ENCODE data around the gene SYNM. TPM values are rescaled to one million over a fixed set of nuclear protein-coding genes. Genes with fewer than 3 reads are reported as not detected.
A peak's percentile ranks its signal among the peaks of the same experiment; 100 is the strongest.

SYNM gene
- total RNA-seq, 2 experiments from 2014 or later: 0.11 TPM

- H3K27ac Mint-ChIP-seq: no peak overlapping the region
These were observed 5.9 kb upstream of the SYNM start for GRCh38 chr15:99098991-99099390.

GRCh38 chr15:99099661-99100060, 5.2 kb upstream of the SYNM start:
- Mint-ChIP-seq H3K4me1 (ENCODE audit: low read depth) (peaks cover 4% of the 10 kb centered on the region), H3K4me3 (no peak overlapping the region), H3K36me3 (ENCODE audit: low read depth) (no peaks in the 10 kb centered on the region), H3K9me3 (no peaks in the 10 kb centered on the region), H3K27ac (no peak overlapping the region), H3K27me3 (peaks cover 58% of the 10 kb centered on the region)
- Histone ChIP-seq H3K9me3 (ENCODE audit: control insufficient read depth in 1 of 2, insufficient read depth in 1 of 2, low read length in 2 of 2) (no peaks in the 10 kb centered on the region), H3K27ac (ENCODE audit: low read depth in 1 of 2, low read length in 2 of 2) (no peak overlapping the region), H3K36me3 (ENCODE audit: insufficient read depth, low read length) (no peaks in the 10 kb centered on the region), H3K27me3 (ENCODE audit: control insufficient read depth in 1 of 2, insufficient read depth in 2 of 2, low read length in 2 of 2) (peaks cover 30 to 45% of the 10 kb centered on the region in 2 experiments), H3K4me1 (ENCODE audit: insufficient read depth, low read length) (peaks cover 11% of the 10 kb centered on the region), H3K4me3 (ENCODE audit: low read length) (no peak overlapping the region)
- ATAC-seq (ENCODE audit: poor library complexity) (no peak), DNase-seq (no peak)
- ChIA-PET CTCF (interaction anchor here (1.1 kb wide), 1 partner anchor 115 kb away, joined by 4 read pairs; no protein-coding TSS in a partner anchor), POLR2A (no interaction called here)
- intact Hi-C loops (cut with DNase I, micrococcal nuclease): loop anchor here in 1 of 2 experiments (5.0 kb wide), 2 partner anchors 113 to 653 kb away; no protein-coding TSS in a partner anchor
- TF ChIP-seq, protein P1, sequence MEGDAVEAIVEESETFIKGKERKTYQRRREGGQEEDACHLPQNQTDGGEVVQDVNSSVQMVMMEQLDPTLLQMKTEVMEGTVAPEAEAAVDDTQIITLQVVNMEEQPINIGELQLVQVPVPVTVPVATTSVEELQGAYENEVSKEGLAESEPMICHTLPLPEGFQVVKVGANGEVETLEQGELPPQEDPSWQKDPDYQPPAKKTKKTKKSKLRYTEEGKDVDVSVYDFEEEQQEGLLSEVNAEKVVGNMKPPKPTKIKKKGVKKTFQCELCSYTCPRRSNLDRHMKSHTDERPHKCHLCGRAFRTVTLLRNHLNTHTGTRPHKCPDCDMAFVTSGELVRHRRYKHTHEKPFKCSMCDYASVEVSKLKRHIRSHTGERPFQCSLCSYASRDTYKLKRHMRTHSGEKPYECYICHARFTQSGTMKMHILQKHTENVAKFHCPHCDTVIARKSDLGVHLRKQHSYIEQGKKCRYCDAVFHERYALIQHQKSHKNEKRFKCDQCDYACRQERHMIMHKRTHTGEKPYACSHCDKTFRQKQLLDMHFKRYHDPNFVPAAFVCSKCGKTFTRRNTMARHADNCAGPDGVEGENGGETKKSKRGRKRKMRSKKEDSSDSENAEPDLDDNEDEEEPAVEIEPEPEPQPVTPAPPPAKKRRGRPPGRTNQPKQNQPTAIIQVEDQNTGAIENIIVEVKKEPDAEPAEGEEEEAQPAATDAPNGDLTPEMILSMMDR (IDR thresholded peaks at IDR 0.05): no peak

More at GRCh38 chr15:99098991-99099390, 5.9 kb upstream of the SYNM start:
- Histone ChIP-seq H3K4me3 (ENCODE audit: low read length) (no peak overlapping the region), H3K4me1 (ENCODE audit: insufficient read depth, low read length) (peaks cover 9% of the 10 kb centered on the region), H3K27me3 (ENCODE audit: control insufficient read depth in 1 of 2, insufficient read depth in 2 of 2, low read length in 2 of 2) (peaks cover 30 to 43% of the 10 kb centered on the region in 2 experiments), H3K36me3 (ENCODE audit: insufficient read depth, low read length) (no peaks in the 10 kb centered on the region), H3K27ac (ENCODE audit: low read depth in 1 of 2, low read length in 2 of 2) (no peak overlapping the region), H3K9me3 (ENCODE audit: control insufficient read depth in 1 of 2, insufficient read depth in 1 of 2, low read length in 2 of 2) (no peaks in the 10 kb centered on the region)
- Mint-ChIP-seq H3K36me3 (ENCODE audit: low read depth) (no peaks in the 10 kb centered on the region), H3K4me1 (ENCODE audit: low read depth) (peaks cover 4% of the 10 kb centered on the region), H3K4me3 (no peak overlapping the region), H3K27me3 (peaks cover 58% of the 10 kb centered on the region), H3K9me3 (no peaks in the 10 kb centered on the region)
- ATAC-seq (ENCODE audit: poor library complexity) (no peak), DNase-seq (no peak)
- TF ChIP-seq, protein P1 (IDR thresholded peaks at IDR 0.05): no peak
- intact Hi-C loops (cut with DNase I, micrococcal nuclease): loop anchor here in 1 of 2 experiments (5.0 kb wide), 1 partner anchor 113 kb away; no protein-coding TSS in a partner anchor
- POLR2A ChIA-PET: no interaction called here
- CTCF ChIA-PET: interaction anchor here (1.0 kb wide), 1 partner anchor 23 kb away, joined by 3 read pairs; no protein-coding TSS in a partner anchor

DNA sequence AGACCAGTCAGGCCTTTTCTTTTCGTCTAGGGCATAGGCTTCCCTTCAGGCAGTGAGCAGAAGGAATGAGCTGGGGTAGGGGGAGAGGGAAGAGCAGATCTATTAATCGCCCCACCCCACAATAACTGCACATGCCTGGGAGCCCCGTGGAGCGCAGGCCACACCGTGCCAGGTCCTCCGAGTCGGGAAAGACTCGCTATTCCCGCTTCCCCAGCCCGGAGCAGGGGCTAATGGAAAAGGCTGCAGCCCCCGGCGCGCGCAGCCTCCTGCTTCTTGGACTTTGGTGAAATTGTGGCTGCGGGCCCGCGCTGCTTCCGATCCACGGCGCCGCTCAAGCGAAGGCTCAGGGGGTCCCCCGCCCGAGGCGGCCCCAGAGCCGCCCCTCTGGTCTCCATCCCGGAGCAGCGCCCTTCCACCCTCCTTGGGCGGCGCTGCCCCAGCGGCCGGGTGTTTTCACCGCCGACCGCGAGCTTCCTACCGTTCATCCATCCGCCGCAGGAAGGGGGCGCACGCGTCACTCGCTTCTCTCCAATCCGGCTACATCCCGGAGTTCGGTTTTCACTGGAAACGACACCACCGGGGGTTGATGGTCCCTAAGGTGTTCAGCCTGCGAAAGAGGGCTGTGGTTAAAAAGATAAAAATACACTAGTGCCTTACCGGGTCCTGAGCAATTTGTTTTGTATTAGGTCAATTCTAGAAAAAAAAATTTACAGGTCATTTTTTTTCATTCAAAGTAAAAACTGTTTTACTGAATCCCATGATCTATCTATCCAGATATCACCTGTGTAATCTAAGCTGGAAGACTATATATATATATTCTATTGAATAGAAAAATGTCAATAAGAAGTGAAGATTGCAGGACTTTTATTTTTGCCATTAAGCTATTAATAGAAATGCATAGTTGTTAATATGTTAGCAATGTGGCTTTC, 4.4 kb upstream of the SYNM start:
- Histone ChIP-seq H3K4me3 (ENCODE audit: low read length) (no peak overlapping the region), H3K9me3 (ENCODE audit: control insufficient read depth in 1 of 2, insufficient read depth in 1 of 2, low read length in 2 of 2) (no peaks in the 10 kb centered on the region), H3K4me1 (ENCODE audit: insufficient read depth, low read length) (peaks cover 11% of the 10 kb centered on the region), H3K36me3 (ENCODE audit: insufficient read depth, low read length) (no peaks in the 10 kb centered on the region), H3K27ac (ENCODE audit: low read depth in 1 of 2, low read length in 2 of 2) (no peak overlapping the region), H3K27me3 (ENCODE audit: control insufficient read depth in 1 of 2, insufficient read depth in 2 of 2, low read length in 2 of 2) (peaks cover 30 to 49% of the 10 kb centered on the region in 2 experiments)
- Mint-ChIP-seq H3K4me3 (no peak overlapping the region), H3K4me1 (ENCODE audit: low read depth) (peaks cover 4% of the 10 kb centered on the region), H3K9me3 (no peaks in the 10 kb centered on the region), H3K27me3 (peaks cover 56% of the 10 kb centered on the region), H3K36me3 (ENCODE audit: low read depth) (no peaks in the 10 kb centered on the region), H3K27ac (no peak overlapping the region)
- TF ChIP-seq, protein P1 (IDR thresholded peaks at IDR 0.05): peak; percentile 45
- ChIA-PET POLR2A (no interaction called here), CTCF (interaction anchor here (0.9 to 1.1 kb wide), 2 partner anchors 108 to 114 kb away, joined by 4 read pairs; no protein-coding TSS in a partner anchor)
- intact Hi-C loops (cut with DNase I, micrococcal nuclease): loop anchor here in 1 of 2 experiments (5.0 kb wide), 1 partner anchor 652 kb away; no protein-coding TSS in a partner anchor
- no peak for ATAC-seq (ENCODE audit: poor library complexity)
- peak in 10 of 14 experiments; percentile 7 to 63 (median 36) for DNase-seq
